NCI-H69 (cell line): ENCODE results near the gene SUMO2.
"Not testable (repeated sequence)": the region's sequence is repeated elsewhere in the genome, so short reads cannot be mapped to it uniquely, and the experiment has no call there.

Experiments used
- DNase-seq: peaks from one replicate; lab custom pipeline; 2025; lab: John Stamatoyannopoulos, UW

Gene SUMO2

DNA sequence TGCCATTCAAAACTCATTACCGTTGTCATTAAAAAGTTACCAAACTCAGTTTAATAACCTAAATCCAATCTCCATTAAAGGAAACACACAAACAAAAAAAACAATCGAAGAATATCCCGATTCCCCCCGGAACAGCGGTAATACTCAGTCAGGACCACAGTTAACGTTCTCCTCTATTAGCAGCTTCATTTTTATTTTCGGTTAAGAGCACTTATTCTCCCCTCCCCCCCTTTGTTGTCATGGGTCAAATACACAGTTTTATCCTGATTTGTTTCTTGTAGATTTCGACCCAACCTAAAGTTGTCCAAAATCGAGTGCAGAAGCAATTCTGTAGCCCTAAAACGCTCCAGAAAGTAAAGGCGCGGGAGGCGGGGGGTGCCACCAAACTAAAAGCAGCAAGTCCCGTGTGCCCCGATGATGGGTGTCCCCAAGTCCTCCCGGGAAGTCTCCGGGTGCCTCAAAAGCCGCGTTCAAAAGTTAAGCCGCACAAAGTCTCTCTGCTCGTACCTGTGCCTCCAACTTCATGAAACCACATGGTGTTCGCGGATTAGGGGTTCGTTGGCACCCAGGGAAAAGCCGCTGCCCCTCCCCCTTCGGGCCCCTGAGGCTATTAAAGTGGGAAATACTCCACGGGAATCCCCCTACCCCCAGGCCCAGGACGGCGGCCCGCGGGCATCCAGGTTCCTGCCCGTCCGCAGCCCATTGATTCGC lies 996 bp downstream of the SUMO2 start:
- peak; percentile 63 for DNase-seq

DNA sequence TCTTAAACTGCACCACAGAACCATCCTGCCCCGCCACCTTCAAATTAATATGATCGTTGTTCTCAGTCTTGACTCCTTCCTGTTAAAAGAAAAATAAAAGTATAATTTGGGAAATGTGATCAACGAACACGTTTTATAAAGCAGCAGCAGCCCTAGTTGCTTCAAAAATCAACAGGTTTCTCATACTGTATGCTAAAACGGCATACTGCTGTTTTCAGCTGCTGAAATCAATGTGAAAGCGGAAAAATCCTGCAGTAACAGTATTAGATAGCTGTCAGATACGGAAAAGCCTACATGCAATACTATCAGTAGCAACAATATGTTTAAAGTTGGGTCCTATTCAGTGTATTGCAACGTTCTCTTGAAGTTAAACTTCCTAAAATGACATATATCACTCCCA lies 1.6 kb downstream of the SUMO2 start:
- DNase-seq, result no peak

DNA sequence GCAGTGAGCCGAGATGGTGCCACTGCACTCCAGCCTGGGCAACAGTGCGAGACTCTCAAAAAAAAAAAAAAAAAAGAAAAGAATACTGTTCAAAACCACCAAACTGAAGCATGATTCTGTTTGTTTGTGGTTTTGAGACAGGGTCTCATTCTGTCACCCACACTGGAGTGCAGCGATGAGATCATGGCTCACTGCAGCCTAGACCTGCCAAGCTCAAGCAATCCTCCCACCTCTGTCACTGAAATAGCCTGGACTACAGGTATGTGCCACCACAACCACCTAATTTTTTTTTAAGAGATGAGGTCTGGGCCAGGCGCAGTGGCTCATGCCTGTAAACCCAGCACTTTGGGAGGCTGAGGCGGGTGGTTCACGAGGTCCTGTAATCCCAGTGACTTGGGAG lies 4.3 kb downstream of the SUMO2 start:
- no peak for DNase-seq

DNA sequence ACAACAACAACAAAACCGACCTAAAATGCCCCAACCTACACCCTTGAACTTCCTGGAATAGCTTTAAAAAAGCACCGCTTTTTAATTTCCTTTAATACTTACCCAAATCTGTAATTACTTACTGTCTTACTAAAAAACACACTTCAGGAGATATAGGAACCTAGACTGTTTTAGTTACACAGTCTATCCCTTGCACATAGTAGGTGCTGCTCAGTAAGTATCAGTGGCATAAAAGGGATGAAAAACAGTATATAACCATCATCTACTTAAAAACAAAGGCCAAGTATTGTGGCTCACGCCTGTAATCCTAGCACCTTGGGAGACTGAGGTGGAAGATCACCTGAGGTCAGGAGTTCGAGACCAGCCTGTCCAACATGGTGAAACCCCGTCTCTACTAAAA lies 6.1 kb downstream of the SUMO2 start:
- no peak for DNase-seq

DNA sequence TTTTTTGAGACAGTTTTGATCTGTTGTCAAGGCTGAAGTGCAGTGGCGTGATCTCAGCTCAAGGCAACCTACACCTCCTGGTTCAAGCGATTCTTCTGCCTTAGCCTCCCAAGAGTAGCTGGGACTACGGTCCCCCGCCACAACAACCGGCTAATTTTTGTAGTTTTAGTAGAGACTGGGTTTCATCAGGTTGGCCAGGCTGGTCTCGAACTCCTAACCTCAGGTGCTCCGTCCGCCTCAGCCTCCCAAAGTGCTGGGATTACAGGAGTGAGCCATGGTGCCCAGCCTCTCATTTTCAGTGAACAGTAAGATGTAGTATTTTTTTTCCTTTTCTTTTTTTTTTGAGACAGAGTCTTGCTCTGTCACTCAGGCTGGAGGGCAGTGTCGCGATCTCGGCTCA lies 7.8 kb downstream of the SUMO2 start:
- no peak for DNase-seq

DNA sequence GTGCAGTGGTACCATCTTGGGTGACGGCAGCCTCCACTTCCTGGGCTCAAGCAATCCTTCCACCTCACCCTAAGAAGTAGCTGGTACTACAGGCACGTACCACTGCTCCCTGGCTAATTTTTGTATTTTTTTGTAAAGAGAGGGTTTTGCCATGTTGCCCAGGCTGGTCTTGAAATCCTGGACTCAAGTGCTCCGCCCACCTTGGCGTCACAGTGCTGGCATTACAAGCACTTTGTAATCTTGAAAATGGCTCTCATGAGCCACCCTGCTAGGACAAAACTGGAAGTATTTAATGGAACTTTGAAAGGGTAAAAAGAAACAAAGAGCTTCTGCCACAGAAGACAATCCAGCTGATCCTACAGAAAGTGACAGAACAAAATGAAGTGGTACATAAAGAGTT lies 9.2 kb downstream of the SUMO2 start:
- DNase-seq, result no peak

DNA sequence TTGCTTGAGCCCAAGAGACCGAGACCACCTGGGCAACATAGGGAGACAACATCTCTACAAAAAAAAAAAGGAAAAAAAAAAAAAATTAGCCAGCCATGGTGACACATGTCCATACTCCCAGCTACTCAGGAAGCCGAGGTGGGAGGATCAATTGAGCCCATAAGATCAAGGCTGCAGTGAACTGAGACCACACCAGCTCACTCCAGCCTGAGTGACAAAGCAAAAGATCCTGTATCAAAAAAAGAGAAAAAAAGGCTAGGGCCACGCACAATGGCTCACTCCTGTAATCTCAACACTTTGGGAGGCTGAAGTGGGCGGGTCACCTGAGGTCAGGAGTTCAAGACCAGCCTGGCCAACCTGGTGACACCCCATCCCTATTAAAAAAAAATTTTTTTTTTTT lies 13.8 kb downstream of the SUMO2 start:
- no peak for DNase-seq

DNA sequence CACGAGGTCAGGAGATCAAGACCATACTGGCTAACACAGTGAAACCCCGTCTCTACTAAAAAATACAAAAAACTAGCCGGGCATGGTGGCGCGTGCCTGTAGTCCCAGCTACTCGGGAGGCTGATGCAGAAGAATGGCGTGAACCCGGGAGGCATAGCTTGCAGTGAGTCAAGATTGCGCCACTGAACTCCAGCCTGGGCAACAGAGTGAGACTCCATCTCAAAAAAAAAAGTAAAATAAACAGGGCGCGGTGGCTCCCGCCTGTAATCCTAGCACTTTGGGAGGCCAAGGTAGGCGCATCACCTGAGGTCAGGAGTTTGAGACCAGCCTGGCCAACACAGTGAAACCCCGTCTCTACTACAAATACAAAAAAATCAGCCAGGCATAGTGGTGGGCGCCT lies 18.2 kb downstream of the SUMO2 start:
- not testable (repeated sequence) for DNase-seq

DNA sequence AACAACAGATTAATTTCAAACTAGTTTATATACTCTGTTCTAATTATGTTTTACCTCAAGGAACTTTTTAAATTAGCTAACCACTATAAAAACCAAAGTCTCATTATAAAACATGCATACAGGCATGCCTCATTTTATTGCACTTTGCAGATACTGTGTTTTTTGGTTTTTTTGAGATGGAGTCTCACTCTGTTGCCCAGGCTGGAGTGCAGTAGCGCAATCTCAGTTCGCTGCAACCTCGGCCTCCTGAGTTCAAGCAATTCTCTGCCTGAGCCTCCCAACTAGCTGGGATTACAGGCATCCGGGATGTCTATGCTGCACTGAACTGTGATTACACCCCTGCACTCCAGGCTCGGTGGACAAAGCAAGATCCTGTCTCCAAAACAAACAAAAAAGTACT lies 19.7 kb downstream of the SUMO2 start:
- no peak for DNase-seq

DNA sequence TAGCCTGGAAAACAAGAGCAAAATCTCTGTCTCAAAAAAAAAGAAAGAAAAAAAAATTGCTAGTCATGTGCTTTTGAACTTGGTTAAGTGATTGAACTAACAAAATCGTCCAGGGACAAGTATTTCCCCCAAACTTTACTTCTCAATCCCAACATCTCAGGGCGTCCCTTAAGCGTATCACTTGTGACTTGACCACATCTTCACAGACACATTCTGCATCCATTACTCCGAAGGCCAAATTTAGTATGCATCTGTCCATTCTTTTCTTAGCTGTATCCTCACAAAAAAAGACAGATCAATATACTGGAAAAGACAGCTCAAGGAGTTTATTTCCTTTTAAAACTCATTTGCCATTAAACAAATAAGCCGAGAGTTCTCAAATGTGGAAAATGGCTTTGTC lies 22.5 kb downstream of the SUMO2 start:
- DNase-seq, result no peak

DNA sequence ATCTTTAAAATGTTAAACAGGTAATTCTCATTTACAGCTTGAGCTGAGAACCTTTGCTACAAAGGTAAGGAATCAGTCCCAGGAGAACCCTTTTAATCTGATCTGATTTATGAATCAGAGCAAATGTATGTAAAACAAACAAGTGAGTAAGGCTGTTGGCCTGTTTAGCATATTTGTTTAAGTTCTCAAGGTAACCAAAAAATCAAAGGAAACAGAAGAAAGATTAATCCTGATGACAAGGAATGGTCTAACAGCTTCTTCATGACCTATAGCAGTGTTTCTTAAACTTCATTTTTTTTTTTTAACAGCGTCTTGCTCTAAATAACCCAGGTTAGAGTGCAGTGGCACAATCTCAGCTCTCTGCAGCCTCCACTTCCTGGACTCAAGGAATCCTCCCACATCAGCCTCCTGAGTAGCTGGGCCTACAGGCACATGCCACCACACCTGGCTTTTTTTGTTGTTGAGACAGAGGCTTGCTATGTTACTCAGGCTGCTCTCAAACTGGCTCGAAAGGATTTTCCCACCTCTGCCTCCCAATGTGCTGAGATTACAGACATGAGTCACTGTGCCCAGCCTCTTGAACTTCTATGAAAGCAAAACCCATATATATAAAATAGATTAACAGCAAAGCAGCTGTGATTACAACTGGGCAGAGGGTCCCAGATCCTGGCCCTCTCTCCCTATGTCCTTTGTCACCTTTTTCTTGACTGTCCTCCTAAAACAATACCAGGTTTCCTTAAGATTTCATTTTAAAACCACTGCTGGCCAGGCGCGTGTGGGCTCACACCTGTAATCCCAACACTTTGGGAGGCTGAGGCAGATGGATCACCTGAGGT lies 23.3 kb downstream of the SUMO2 start:
- no peak for DNase-seq

DNA sequence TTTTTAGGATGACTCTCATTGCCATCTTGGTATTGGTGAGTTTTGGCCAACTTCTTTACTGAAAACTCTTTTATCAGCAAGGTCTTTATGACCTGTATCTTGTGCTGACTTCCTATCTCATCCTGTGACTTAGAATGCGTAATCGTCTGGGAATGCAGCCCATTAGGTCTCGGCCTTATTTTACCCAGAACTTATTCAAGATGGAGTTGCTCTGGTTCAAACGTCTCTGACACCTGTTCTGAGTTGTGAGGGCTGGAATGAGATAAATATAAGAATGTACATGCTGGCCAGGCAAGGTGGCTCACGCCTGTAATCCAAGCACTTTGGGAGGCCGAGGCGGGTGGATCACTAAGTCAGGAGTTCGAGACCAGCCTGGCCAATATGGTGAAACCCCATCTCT lies 24.3 kb downstream of the SUMO2 start:
- DNase-seq, result not testable (repeated sequence)

DNA sequence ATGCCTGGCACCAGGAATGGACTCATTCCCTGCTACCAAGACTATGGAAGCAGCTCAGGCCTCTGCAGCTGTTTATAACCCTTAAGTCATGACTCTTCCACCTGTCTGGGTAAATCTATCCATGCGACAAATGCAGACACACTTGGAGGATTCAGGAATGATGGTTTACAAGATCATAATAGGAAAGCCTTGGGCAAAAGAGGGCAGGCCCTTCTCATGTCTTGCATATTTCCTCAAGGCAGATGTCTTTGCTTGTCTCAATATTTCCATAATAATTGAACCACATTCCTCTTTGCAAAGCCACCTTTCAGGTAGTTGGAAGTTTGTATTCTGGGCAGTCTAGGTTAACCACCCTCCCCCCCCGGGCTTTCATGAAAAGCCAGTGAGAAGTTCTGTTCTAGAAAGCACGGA lies 27.6 kb downstream of the SUMO2 start:
- peak; percentile 33 for DNase-seq

DNA sequence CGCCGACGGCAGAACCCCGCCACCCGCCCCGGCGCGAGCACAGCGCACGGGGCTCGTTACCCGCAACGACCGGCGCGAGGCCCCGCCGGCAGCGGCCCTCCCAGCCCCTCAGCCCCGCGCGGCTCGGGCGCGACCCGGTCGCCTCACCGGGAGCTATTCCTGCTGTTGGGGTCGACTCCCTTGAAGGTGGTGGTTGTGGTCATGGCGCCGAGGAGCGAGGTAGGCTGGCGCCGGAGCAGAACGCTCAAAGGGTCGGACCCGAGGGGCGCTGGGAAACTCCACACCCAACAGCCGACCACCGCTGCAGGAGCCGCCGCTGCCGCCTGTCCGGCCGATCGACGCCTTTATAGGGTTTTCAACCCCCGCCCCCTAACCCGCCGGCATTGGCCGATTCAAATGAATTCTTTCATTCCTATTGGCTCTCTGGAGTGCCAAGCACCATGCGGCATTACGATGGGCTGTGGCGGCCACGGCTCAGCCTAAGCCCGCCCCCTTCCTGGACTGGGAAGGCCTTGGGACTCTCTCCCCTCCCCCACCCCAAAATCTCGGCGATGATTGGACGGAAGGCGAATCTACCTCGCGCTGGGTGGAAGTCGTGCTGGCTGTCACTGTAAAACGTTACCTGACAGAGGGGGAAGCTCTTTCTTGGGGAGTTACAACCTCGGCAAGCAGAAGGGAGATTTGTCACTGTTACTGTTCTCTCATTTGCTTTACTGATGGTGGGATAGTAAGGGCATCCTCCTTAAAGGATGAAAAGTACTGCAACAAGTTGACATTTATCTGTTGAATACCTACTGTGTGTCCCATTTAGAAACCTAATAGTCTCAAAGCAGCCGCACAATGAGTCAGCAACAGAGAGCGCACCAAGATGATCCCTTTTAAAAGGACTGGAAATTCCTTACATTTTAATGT lies 28.3 kb downstream of the SUMO2 start, which contains the start of gene JPT1:
TSS of gene JPT1 (minus strand) at position 318 of the 912 bp plus-strand sequence. CDS start at position 203, 115 bp downstream.
- peak; percentile 100 for DNase-seq

DNA sequence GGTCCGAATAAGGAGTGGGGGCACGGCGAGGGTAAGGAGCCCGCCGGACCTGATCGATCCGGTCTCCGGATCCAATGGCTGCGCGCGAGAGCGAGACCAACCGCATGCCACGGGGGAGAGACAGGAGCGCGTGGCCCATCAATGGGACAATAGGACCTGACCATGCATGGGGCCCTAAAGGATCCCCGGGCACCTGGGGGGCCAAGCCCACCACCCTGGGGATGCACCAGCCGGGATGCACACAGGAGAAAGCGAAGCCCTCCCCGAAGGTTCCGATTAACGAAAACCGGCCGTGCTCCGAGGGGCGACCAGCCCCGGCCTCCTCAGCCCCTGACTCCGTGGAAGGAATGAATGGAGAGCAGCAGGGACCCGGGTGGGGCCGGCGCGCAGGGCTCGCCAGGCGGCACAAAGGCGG lies 29.0 kb downstream of the SUMO2 start:
- DNase-seq, result peak; percentile 77

DNA sequence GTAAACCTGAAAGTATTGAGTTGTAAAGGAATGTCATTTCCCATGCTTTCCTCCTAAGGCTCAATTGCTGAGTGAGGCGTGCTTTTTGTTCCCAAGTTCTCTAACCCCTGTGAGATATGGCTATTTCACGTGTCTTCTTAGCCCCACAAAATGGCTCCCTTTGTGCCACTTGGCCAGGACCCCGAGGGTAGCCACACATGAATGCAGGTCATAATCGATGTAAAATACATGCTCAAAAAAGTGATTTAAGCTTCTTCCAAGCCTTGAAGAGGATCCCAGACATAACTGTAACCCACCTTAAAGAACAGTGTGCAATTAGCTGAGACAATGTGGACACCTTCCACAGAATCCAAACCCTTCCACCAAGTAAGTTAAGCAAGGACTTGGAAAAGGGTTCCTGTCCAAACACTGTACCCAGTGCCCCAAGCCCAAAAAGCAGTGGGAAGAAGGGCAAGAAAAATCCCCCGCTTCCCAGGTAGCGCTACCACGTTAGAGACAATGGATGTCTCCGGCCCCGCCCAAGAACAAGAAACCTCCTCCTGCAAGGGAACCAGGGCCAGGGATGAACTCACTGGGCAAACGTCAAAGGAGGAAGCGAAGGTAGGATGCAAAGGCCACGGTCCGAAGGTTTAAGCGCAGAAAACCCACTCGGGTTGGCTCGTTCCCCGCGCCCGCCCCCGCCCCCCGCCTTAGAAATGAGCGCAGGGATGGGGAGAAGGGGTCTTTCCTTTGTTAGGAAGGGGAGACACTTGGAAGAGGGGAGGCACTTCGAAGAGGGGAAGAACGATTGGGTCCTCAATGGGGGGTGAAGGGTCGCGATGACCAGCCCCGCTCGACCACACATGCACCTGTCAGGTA lies 29.6 kb downstream of the SUMO2 start:
- DNase-seq, result peak; percentile 82

DNA sequence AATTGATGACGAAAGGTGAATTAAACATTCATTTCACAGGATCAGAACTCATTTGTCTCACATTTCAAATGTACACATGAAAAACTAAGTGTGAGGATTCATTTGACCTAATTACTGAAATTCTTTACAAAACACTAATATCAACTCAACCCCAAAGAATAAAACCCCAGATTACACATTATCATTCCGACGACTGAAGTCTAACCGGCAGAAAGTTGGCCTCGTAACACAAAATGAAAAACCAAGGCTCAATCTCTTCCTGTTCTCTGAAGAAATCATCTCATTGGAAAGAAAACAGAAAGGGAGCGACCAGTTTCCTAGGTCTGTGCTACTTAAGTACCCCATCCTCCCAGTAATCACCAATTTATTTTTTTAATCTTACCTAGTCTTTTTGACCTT lies 30.2 kb downstream of the SUMO2 start:
- peak; percentile 57 for DNase-seq

DNA sequence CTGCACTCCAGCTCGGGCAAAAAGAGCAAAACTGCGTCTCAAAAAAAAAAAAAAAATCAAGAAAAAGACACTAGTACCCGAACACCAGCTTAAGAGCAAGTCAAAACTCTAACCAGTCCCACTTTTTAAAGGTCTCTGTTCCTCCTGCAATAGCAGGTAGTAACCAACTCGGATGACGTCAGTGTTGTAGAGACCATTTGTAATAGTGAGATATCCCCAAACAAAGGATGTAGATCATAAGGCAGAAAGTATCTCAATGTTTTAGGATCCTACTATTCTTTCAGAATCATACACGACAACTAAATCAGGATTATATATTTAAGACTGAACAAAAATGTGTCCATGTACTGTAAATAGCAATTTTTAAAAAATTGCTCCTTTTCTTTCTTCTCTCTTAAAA lies 30.8 kb downstream of the SUMO2 start:
- peak; percentile 68 for DNase-seq

DNA sequence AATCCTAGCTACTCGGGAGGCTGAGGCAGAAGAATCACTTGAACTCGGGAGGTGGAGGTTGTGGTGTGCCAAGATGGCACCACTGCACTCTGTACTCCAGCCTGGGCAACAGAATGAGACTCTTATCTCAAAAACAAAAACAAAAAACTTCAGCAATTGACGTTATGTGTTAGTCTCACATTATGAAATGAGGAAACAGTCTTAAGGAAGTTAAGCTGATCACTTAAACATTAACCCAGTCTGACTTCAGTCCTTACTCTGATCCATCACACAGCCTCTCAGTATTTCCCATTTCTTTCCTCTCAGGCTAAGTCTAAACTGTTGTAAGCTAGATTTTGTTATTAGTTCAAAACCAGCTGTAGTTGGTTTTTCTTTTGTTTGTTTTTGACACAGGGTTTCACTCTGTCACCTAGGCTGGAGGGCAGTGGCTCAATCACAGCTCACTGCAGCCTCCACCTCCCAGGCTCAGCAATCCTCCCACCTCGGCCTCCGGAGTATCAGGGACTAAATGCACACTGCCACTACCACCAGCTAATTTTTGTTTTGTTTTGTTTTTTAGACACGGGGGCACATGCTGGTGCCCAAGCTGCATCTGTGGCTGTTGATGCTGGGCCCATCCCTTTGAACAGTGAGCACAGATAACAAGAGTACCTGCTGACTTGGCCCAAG lies 34.7 kb downstream of the SUMO2 start:
- DNase-seq, result no peak

DNA sequence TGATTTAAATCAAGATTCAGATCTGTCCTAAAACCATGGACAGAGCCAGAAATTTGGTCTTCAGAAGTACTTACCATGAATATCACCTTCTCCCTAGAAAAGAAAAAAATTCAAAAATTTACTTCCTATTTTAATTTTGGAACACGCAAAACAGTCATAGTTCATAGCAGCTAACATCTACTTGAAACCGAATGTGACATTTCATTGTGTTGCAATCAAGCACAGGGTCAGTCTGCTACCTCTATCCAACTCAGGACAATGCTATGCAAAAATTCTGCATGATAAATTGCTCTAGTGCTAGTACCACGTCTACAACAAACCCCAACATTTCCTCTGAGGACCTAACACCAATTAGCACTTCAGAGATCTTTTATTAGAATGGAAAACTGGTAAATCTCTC lies 36.2 kb downstream of the SUMO2 start:
- no peak for DNase-seq
